Stimulated activated CD8-positive, alpha-beta memory T cell treated with anti-CD3 and anti-CD28 coated beads, Interleukin-4, amount 100 ng/mL, for 24 hours (primary cell): ENCODE data around the gene ZMYND11.

Source experiments
- DNase-seq: peaks from one replicate; pipeline ENCODE4 v3.0.0-alpha.2; 2020; ENCODE audit warnings: low read depth

The ZMYND11 gene

DNA sequence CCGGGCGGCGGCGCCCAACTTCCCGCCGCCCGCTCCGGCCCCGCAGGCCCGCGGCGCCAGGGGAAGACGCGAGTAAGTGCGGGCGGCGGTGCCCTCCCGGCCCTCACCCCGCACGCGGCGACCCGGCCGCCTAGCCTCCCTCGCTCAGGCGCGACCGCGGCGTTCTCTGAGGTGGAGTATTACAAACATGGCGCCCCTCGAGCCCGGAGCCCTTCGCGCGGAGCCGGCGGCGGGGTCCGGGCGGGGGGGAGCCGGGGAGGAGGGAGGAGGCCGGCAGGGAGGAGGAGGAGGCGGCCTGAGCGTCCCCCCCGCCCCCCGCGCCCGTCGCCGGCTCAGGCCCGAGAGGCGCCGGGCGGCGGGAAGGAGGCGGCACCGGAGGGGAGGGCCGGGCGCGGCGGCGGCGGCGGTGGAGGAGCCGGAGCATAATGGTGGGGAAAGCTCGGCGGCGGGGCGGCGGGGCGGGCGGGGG is at the start of gene ZMYND11:
TSS of gene ZMYND11 (plus strand) at position 324 of the 469 bp plus-strand sequence. CDS start 44,558 bp downstream, outside the sequence.
- peak; percentile 60 for DNase-seq

DNA sequence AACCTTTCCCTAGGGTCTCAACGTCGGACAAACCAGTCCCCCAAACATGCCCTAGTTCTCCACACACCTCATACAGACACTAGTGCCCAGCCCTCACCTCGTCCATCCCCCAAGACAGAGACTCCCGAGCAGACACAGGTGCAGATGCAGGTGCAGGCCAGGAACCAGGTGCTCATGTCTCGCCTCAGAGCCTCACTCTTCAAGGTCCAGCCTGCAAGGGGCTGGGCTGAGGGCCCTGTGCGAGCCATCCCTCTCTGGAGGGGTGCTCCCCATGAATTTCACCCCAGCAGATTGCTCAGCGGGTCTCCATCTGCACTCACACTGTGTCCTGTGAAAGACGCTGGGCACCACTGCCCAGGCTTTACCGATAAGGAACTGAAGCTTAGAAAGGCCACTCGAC is 49.2 kb upstream of the ZMYND11 start:
- DNase-seq, result no peak

- no peak for DNase-seq
Measured at GRCh38 chr10:87177-88080, 47.8 kb upstream of the ZMYND11 start.

GRCh38 chr10:88253-88652 is 47.0 kb upstream of the ZMYND11 start:
- DNase-seq, result no peak

DNA sequence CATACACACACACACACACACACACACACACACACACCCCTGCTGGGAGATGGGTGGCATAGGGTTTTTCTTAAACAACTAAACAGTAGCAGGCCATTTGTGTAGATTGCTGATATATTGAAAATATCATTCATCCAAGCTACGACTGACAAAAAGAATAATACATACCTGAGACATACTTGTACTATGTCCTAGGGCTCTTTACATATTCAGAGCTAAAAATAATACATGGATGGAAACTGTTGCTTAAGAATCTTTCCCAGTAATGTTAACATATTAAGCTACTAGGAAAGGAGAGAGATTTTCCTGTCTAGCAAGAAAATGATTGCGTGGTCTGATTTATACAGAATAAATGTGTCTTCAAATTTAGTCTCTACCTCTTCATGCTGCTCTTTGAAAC is 46.0 kb upstream of the ZMYND11 start:
- DNase-seq, result no peak

GRCh38 chr10:90161-90560 is 45.1 kb upstream of the ZMYND11 start:
- no peak for DNase-seq

DNA sequence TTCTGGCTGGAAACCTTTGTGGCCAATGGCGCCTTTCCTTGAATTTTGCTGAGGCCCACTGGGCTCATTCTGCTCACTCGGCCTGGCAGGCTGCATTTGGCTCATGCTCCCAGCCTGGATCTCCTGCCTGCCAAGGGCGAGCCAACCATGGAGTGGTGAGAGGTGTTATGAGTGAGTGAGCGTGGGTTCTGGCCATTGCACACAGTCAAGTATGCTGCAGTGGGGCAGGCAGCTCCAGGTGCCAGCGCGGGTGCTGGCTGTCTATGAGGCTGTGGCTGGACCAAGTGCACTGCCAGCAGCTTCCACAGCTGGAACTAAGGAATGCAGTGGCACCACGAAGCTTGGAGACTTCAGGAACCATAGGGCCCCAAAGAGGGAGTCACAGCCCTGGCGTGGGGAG is 43.9 kb upstream of the ZMYND11 start:
- DNase-seq, result no peak

- no peak for DNase-seq
Measured at GRCh38 chr10:92153-92552, 43.1 kb upstream of the ZMYND11 start.

DNA sequence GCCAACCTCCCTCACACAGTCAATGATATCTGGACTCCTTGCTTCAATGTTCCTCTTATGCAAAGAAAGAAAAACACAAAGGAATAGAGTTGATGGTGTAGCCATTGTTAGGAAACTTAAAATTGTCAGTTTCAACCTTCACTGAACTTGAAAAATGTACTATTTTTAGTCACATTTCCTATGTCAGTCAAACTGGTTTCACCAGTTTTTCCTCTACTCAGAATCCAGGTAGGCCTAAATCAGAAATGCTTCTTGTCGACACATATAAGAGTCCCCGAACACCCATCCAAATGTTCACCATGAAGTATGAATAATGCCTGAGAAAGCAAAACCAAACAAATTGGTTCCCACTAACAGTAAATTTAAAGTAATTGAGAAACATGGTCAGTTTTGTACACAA is 42.4 kb upstream of the ZMYND11 start:
- no peak for DNase-seq

DNA sequence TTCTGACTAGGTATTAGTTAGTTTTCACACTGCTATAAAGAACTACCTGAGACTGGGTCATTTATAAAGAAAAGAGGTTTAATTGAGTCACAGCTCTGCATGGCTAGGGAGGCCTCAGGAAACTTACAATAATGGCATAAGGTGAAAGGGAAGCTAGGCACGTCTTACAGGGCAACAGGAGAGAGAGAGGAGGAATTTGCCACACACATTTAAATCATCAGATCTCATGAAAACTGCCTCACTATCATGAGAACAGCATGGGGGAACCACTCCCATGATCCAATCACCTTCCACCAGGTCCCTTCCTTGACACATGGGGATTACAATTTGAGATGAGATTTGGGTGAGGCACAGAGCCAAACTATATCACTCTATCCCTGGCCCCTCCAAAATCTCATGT is 40.6 kb upstream of the ZMYND11 start:
- no peak for DNase-seq

DNA sequence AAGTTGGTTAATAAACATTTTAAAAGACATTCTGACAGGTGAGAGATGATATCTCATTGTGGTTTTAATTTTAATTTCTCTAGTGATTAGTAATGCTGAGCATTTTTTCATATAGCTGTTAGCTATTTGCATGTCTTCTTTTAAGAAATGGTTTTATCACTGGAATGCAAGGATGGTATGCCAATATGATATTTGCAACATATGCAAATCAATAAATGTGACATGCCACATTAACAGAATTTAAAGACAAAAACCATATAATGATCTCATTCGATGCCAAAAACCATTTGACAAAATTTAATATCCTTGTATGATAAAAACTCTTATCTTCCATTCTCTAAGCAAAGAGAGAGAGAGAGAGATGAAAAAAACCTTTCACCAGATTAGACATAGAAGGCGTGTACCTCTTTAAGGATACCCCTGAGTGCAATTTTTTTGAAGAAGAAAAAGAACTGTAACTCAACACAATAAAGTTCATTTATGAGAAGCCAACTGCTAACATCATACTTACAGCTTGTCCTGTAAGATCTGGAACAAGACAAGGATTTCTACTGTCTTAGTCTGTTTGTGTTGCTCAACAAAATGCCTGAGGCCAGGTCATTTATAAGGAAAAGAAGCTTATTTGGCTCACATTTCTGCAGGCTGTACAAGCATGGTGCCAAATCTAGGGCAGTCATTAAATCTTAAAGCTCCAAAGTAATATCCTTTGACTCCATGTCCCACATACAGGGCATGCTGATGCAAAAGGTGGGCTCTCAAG is 39.7 kb upstream of the ZMYND11 start:
- DNase-seq, result no peak

DNA sequence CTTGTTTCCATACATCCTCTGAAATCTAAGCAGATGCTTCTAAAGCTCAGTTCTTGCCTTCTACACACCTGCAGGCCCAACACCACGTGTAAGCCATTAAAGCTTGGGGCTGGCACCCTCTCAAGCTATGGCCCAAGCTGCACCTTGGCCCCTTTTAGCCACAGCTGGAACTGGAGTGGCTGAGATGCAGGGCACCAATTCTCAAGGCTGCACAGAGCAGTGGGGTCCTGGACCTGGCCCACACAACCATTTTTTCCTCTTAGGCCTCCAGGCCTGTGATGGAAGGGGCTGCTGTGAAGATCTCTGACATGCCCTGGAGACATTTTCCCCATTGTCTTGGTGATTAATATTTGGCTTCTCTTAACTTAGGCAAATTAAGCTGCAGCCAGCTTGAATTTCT is 38.8 kb upstream of the ZMYND11 start:
- DNase-seq, result no peak

- DNase-seq, result no peak
Measured at GRCh38 chr10:104416-104815, 30.8 kb upstream of the ZMYND11 start.

- DNase-seq, result no peak
Measured at GRCh38 chr10:104862-105565, 30.2 kb upstream of the ZMYND11 start.

- no peak for DNase-seq
Measured at GRCh38 chr10:105806-106205, 29.4 kb upstream of the ZMYND11 start.

- no peak for DNase-seq
Measured at GRCh38 chr10:106740-107139, 28.5 kb upstream of the ZMYND11 start.

DNA sequence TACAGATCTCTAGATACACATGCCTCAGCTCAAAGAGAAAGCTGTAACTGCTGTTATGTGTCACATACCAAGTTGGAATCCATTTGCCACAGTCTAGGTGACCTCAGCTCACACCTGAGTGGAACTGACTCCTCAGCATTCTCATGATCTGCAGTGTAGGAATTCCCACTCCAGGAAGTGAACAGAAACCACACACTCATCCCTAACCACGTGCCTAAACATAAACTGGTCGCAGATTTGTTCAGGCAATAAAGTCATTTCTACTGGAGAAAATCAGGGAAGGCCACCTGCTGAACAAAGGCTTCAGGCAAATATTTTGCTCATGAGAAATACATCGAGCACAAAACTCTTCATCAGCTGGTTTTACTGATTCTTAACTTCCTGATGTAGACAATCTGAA is 23.0 kb upstream of the ZMYND11 start:
- no peak for DNase-seq

GRCh38 chr10:124874-125273 is 10.4 kb upstream of the ZMYND11 start:
- DNase-seq, result no peak

GRCh38 chr10:127612-128432 is 7.4 kb upstream of the ZMYND11 start:
- DNase-seq, result no peak

DNA sequence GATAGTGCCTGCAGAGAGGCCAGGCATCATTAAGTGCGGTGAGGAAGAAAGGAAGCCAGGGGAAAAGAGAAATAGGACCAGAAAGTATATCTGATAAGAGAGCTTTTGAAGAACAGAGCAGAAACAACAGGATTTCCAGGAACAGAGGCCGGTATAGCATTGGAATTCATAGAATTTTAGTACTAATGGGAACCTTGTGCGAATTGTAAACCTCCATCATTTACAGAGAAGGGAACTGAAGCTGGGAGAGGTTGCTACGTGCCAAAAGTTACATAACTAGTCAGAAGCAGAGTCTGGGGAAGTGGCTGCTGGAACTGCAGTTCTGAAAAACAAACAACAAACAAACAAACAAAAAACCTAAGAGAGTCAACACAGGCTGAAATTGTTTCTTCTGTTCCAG is 5.4 kb upstream of the ZMYND11 start:
- DNase-seq, result no peak
